GM15510 (cell line): Measurements from ENCODE around the gene HES2.

Experiments
- POLR2A ChIP-seq: IDR thresholded peaks from 3 replicates; pipeline ENCODE4 v1.6.1; 2011; ENCODE audit warnings: borderline replicate concordance; ENCODE audit not compliant: insufficient read length; ENCODE audit errors: extremely low read depth

HES2 gene

DNA sequence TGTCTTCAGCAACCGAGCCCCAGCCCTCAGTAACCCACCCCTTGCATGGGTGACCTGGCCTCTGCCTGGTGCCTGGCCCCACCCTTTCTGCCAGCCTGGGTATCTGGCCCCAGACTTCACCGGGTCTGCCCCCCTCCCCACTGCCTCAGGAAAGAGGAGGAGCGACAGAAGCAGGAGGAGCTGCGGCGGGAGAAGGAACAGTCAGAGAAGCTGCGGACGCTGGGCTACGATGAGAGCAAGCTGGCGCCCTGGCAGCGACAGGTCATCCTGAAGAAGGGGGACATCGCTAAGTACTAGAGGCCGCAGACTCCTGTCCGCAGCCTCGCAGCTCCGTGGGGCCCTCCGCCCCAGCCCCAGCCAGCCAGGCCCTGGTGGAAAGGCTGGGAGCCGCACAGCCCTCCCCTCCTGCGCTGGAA is 40.1 kb upstream of the HES2 start:
- TF ChIP-seq POLR2A = no peak

DNA sequence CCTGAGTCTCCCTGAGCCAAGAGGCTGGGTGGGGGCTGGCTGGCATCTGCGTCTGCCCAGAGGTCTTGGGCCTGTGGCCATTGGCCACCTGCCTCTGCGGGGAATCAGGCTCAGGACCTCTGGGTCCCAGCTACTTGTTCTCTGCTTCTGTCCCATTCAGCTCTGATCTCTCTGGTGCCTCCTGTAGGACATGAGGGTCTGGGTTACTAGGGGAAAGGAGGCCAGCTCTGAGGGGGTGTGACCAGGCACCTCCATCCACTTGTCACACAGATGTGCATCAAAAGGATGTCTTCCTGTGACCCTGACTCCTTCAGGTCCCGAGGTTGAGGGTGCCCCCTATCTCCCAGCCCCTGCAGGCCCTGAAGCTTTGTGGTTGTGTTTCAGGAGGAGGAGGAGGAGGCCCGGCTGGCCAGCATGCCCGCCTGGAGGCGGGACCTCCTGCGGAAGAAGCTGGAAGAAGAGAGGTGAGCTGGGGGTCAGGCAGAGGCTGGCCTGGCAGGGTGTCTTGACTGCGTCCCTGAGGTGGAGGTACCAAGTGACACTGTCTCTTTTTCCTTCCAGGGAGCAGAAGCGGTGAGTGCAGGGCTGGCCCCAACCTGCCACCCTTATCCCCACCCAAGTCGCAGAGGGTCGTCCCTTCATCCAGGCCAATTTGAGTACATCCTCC is 37.2 kb upstream of the HES2 start:
- TF ChIP-seq POLR2A = no peak

DNA sequence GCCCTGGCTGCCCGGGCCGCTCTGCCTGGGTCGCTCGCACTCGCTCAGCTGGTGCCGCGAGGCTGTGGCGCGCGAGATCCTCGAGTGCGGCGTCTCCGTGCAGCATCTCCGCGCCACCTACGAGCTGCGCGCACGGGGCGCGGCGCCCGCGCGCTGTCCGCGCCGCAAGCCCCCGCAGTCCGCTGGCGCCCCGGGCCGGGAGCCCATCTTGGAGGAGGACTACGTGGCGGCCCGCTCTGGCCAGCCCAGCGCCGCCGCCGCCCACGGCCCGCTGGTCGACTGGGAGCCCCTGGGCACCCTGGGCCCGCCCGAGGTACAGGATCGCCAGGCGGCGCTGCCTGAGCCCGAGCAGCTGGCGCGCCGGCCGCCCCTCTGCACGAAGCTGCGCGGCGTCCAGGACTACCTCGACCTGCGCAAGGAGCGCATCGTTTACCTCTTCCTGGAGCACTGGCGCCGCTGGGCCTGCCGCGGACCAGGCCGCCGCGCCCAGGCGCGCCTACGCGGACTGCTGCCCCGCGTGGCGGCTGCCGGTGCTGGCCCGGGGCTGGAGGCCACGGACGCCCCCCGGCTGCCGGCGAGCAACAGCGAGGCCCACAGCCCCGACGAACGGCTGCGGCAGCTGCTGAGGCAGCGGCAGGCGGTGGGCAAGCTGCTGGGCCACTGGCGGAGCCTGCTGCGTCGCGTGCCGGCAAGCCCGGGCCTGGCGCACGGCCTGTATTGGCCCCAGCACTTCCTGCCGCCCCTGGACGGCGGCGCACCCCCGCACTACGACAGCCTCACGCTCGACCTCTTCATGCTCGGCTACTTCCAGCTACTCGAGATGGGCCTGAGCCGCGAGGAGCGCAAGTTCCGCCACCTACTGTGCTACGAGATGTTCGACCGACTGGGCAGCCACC is 35.4 kb upstream of the HES2 start:
- TF ChIP-seq POLR2A = no peak

DNA sequence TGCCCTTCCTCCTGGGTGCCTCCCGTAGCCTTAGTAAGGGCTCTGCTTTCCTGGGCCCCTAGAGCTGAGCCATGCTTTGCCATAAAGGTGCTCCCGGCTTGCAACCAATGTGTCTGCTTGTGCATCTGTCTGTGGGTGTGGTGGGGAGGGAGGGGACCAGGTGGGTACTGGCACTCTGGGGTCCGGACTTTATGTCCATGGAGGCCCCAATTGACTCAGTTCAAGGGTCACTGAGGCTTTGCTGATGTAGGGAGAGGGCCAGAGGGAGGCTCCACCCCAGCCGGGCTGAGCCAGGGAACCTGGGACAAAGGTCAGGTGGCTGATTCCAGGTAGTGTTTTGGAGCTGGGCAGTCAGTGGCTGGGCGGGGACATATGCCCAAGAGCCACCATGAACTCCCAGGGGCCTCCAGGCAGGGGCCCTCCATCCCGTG is 31.2 kb upstream of the HES2 start:
- no peak for TF ChIP-seq POLR2A

DNA sequence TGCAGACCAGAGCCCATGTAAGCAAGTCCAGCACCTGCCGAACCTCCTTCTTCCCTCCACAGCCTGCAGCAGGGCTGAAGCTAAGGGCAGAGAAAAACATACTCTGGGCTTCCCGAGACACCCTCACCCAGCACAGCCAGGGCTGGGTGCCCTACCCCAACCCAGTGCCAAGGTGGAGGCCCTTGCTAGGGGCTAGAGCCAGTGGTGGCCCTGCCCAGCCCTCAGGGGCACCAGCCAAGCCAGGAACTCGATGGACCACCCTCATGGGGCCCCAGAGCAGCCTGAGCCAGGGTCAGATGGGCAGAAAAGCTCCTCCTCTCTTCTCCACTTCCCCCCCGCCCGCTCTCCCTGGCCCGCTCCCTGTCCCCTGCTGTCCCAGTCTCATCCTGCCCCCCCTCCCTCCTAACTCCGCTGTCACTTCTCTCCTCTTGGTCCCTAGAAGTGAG is 30.3 kb upstream of the HES2 start:
- TF ChIP-seq POLR2A = no peak

DNA sequence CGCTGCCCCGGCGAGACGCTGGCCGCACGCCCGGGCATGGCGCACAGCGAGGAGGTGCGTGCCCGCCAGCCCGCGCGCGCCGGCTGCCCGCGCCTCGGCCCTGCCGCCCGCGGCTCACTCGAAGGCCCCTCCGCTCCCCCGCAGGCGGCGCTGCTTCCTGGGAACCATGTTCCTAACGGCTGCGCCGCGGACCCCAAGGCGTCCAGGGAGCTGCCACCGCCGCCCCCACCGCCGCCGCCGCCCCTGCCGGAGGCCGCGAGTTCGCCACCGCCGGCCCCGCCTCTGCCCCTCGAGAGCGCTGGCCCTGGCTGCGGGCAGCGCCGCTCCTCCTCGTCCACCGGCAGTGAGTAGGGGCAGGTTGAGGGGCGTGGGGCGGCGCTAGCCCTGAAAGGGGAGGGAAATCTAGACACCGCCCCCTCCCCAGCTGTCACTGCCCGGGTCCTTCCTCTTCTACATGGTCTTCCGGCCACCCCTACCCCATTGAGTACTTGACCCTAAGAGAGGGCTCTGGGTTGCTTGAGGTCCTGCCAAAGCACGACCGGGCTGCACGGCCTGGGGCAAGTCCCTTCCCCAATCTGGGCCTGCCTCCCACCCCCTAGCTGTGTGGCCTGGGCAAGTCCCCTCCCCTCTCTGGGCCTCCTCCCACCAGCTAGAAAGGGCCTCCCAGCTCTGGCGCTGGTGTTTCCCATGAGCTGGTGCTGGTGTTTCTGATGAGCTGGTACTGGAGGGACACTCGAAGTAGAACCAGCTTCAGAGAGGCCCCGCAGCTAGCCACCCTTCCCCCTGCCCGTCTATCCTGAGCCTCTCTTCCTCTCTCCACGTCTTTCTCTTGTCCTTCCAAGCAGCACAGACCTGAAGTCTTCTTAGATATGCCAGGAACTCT is 29.3 kb upstream of the HES2 start:
- TF ChIP-seq POLR2A = no peak

DNA sequence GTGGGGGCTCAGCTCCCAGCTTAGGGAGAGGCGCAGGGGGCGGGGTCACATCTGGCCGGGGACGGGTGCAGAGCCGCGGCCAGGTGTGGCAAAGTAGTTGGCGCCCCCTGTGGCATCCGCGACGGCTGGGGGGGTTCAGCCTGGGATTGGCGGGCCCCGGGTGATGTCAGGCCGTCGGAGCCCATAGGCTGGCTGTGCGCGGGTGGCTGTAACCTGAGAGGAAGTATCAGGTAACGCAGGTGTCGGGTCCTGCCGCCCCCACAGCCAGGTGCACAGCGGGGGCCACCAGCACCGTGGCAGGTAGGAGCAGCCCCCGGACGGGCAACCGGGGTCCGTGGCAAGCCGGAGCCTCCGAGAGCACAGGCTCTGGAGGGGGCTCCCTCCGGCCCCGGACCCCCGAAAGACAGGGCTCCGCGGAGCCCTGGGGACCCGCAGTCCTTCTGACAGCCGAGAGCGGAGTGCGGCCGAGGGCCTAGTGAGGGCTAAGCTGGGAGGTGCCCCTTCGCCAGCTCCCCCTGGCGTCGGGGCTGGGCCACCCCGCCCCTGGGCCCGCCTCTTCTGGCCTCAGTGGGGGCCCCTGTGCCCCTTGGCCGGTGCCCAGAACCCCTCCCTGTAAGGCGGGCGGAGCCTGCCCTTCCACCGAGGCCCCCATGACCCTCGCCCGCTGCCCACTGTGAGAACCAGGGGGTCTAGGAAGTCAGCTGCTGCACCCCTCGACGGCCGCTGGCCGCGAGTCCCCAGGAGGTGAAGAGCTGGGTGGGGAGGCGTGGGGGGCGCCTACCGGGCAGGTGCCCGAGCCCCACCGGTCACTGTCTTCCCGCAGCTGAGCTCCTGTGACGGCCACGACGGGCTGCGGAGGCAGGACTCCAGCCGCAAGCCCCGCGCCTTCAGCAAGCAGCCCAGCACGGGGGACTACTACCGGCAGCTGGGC is 28.4 kb upstream of the HES2 start:
- TF ChIP-seq POLR2A = no peak

DNA sequence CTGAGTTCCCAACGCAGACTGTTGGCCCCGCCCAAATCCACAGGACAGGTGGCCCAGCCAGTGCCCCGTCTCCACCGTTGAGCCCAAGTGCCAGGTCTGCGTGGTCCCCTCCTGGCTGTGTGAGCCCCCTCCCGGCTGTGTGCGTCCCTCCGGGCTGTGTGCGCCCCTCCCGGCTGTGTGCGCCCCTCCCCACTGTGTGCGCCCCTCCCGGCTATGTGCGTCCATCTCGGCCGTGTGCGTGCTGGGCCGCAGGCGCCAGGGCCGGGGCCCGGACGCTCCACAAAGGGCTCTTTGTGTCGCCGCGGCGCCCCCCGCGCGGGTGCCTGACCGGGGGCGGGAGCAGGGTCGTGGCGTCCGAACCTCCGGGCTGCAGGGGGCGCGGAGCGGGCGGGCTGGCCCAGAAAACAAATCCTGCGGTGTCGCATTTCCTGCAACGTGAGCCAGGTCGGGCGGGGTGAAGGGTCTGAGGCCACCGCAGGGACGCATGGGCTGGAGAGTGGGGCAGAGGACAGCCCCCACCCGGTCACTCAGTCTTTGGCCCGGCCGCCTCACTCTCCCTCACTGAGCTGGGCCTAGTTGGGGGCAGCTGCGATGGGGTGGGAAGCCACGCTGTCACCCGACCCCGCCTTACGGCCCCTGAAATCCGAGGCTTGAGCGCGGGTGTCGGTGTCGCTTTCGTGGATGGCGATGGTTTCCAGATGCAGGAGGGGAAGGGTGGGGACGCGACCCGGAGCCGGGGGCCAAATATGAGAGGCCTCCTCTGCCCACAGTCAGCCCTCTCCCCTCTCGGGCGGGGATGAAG is 27.5 kb upstream of the HES2 start:
- TF ChIP-seq POLR2A = no peak

DNA sequence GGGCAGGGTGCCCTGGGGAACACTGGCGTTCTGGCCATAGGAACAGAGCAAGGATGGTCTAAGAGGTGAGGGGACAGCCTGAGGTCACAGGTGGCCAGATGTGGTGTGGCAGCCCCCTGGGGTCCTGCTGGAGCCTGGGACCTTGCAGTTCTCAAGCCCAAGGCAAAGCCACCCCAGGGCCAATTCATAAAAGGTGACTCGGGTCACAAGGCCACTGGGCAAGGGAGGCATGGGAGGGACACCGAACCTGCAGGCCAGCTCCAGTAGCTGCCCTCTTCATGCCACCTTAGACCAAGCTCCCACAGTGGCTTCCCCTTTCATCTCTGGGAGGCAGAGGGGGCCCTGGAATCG is 26.9 kb upstream of the HES2 start:
- no peak for TF ChIP-seq POLR2A

DNA sequence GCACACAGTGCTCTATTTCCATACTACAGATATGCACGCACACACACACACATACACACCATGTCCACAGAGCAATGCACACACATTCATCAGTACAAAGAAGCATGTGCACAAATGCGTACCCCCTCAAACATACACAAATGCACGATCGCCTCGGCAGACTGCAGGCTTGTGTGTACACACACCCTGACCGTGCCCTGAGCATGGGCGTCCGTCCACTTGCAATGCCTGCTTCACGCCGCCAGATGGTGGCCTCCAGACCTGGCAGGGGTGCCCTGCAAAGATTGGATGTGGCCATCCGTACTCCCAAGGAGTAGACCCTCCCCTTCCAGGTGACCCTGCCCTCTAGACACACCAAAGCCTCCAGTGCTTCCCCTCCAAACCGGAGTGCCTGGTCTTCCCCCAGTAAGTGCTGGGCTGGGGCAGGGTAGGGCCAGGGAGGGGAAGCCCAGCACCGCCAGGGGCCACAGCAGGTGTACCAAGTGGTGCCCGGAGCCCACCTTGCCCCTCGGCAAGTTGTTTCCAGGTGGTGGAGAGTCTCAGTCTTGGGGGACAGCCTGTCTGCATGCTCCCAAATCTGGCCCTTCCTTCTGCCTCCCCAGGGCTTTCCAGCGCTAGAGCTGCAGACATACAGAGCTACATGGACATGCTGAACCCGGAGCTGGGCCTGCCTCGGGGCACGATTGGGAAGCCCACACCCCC is 25.5 kb upstream of the HES2 start:
- TF ChIP-seq POLR2A = no peak

DNA sequence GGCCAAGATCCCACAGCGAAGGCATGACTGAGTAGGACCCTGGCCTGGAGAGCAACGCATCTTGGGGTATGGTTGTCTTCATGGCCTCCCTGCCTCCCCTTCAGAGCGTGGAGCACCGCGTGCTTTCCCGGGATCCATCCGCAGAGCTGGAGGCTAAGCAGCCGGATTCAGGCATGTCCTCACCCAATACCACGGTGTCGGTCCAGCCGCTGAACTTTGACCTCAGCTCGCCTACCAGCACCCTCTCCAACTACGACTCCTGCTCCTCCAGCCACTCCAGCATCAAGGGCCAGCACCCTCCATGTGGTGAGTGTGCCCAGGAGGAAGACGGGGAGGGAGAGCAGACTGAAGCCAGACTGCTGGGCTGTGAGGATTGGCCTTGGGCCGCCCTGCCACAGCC is 24.7 kb upstream of the HES2 start:
- TF ChIP-seq POLR2A = no peak

DNA sequence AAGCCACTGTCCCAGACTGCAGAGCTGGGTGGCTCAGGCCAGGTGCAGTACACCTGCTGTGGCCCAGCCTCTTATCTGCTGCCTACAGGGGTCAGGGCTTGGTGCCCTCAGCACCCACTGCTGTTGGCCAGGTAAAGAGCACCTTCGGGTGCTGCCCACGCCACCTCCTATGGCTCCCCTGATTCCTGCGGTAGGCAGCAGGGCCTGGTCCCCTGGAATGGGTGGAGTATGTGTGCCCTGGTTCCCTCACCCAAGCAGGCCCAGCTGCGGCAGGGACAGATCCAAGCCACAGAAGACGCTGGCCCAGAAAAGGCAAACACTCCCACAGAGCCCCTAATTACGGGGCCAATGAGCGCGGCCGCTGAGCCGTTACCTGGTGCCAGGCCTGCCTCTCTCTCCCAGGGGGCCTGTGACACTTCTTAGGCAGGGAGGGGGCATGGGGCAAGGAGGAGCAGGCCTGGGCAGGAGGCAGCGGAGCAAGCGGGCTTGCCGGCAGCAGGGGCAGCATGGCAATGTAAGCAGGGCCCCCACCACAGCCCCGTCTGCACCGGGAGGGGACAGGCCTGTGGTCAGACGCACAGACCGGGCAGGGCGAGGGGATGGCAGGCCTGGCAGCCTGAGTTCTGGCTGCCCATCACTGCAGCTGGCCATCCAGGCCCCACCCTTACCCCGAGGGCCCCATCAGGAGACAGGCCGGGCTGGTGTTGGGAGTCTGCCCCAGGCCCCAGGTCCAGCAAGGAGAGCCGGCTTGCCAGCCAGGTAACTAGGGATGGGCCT is 23.8 kb upstream of the HES2 start:
- TF ChIP-seq POLR2A = no peak
